GM23338 (cell line): ENCODE results near the gene RCSD1. TPM values are rescaled to one million over a fixed set of nuclear protein-coding genes. Genes with fewer than 3 reads are reported as not detected.

Experiments used
- ATAC-seq: fragments of 200-7000 bp; cut with Tn5 transposase; 3 replicates; pipeline ENCODE4 v1.9.1; 2020
- DNase-seq: peaks from one replicate; pipeline ENCODE4 v3.0.0-alpha.2; 2015; ENCODE audit warnings: low spot score
- H2AFZ ChIP-seq: fragments of 200-600 bp; sonication (generic); 2 replicates; pipeline ENCODE4 v1.8.0; 2016; ENCODE audit warnings: antibody characterized with exemption, mild to moderate bottlenecking, moderate library complexity
- H3F3A ChIP-seq: fragments of 200-600 bp; sonication (generic); replicated peaks from 2 replicates; pipeline ENCODE4 v1.8.0; 2017; ENCODE audit warnings: antibody characterized with exemption, mixed run types, low read depth
- H3K27ac ChIP-seq: fragments of 200-600 bp; sonication (generic); 2 replicates; pipeline ENCODE4 v1.6.1; 2016; ENCODE audit warnings: low read depth
- H3K27me3 ChIP-seq: fragments of 200-600 bp; sonication (generic); 2 replicates; pipeline ENCODE4 v1.8.0; 2016; ENCODE audit warnings: mild to moderate bottlenecking, mixed run types, moderate library complexity; ENCODE audit not compliant: insufficient read depth
- H3K36me3 ChIP-seq: fragments of 200-600 bp; sonication (generic); 2 replicates; pipeline ENCODE4 v1.8.0; 2016; ENCODE audit warnings: mild to moderate bottlenecking; ENCODE audit not compliant: insufficient read depth
- H3K4me1 ChIP-seq: fragments of 200-600 bp; sonication (generic); 2 replicates; pipeline ENCODE4 v1.8.0; 2016; ENCODE audit warnings: mild to moderate bottlenecking, moderate library complexity; ENCODE audit not compliant: insufficient read depth
- H3K4me2 ChIP-seq: fragments of 200-600 bp; sonication (generic); 2 replicates; pipeline ENCODE4 v1.7.1; 2017; ENCODE audit warnings: mixed run types
- H3K4me3 ChIP-seq: fragments of 200-600 bp; sonication (generic); 2 replicates; pipeline ENCODE4 v1.6.1; 2016; ENCODE audit warnings: mixed run types
- H3K79me2 ChIP-seq: fragments of 200-600 bp; sonication (generic); replicated peaks from 2 replicates; pipeline ENCODE4 v1.8.0; 2017; ENCODE audit warnings: mild to moderate bottlenecking; ENCODE audit not compliant: insufficient read depth
- H3K9me2 ChIP-seq: fragments of 200-600 bp; sonication (generic); 2 replicates; pipeline ENCODE4 v1.8.0; 2017; ENCODE audit not compliant: insufficient read depth
- H4K20me1 ChIP-seq: fragments of 200-600 bp; sonication (generic); replicated peaks from 2 replicates; pipeline ENCODE4 v1.8.0; 2017; ENCODE audit warnings: mild to moderate bottlenecking; ENCODE audit not compliant: insufficient read depth
- H3K27ac Mint-ChIP-seq: 2 replicates; pipeline ENCODE4 v1.8.0; 2020; ENCODE audit warnings: inconsistent platforms, mild to moderate bottlenecking, moderate library complexity, mixed read lengths
- H3K27me3 Mint-ChIP-seq: 3 replicates; pipeline ENCODE4 v1.8.0; 2022; ENCODE audit warnings: low read depth, mild to moderate bottlenecking, moderate library complexity, mixed read lengths, inconsistent platforms; ENCODE audit not compliant: insufficient read depth, poor library complexity
- H3K36me3 Mint-ChIP-seq: 3 replicates; pipeline ENCODE4 v1.8.0; 2021; ENCODE audit warnings: low read depth, mild to moderate bottlenecking, inconsistent platforms, moderate library complexity, mixed read lengths
- H3K4me1 Mint-ChIP-seq: 3 replicates; pipeline ENCODE4 v1.8.0; 2020; ENCODE audit warnings: mild to moderate bottlenecking, inconsistent platforms, mixed read lengths
- H3K4me3 Mint-ChIP-seq: 3 replicates; pipeline ENCODE4 v1.8.0; 2021; ENCODE audit warnings: moderate library complexity, mild to moderate bottlenecking, inconsistent platforms, mixed read lengths
- H3K9me3 Mint-ChIP-seq: 3 replicates; pipeline ENCODE4 v1.8.0; 2020; ENCODE audit warnings: moderate library complexity, mild to moderate bottlenecking, inconsistent platforms, mixed read lengths
- CREB1 ChIP-seq: fragments of 250-450 bp; sonication (Bioruptor Pico); IDR thresholded peaks from 2 replicates; pipeline ENCODE4 v1.5.0; 2020; ENCODE audit warnings: low read depth, mild to moderate bottlenecking, moderate library complexity
- EZH2 ChIP-seq: fragments of 200-600 bp; sonication (generic); IDR thresholded peaks from one replicate; pipeline ENCODE4 v1.8.0; 2017; ENCODE audit warnings: antibody characterized with exemption, mild to moderate bottlenecking, low read depth; ENCODE audit not compliant: unreplicated experiment
- EZH2phosphoT487 ChIP-seq: fragments of 200-600 bp; sonication (generic); IDR thresholded peaks from one replicate; pipeline ENCODE4 v1.8.1; 2018; ENCODE audit warnings: antibody characterized with exemption; ENCODE audit not compliant: unreplicated experiment
- JUNB ChIP-seq: IDR thresholded peaks from one replicate; pipeline ENCODE4 v1.6.1; 2016; ENCODE audit warnings: antibody characterized with exemption; ENCODE audit not compliant: unreplicated experiment
- NANOG ChIP-seq: IDR thresholded peaks from 2 replicates; pipeline ENCODE4 v1.6.1; 2016; ENCODE audit warnings: antibody characterized with exemption, borderline replicate concordance
- POLR2AphosphoS5 ChIP-seq: IDR thresholded peaks from 2 replicates; pipeline ENCODE4 v1.6.1; 2016; ENCODE audit warnings: antibody characterized with exemption, low read depth
- STAT1 ChIP-seq: IDR thresholded peaks from one replicate; pipeline ENCODE4 v1.6.1; 2016; ENCODE audit warnings: antibody characterized with exemption; ENCODE audit not compliant: unreplicated experiment
- ZNF114 ChIP-seq: fragments of 250-450 bp; sonication (Bioruptor Pico); IDR thresholded peaks from 2 replicates; pipeline ENCODE4 v1.5.0; 2020; ENCODE audit warnings: mild to moderate bottlenecking, moderate library complexity
- ZNF331 ChIP-seq: fragments of 250-450 bp; sonication (Bioruptor Pico); IDR thresholded peaks from 2 replicates; pipeline ENCODE4 v1.5.0; 2020; ENCODE audit warnings: low read depth, mild to moderate bottlenecking, moderate library complexity
- polyA plus RNA-seq: library from polyadenylated mRNA; unstranded; fragments of >200 nt; fragmentation: Nextera tagmentation; extraction: Ambion mirVana; gene quantifications from 2 replicates; pipeline ENCODE4 v1.2.1, GENCODE V29; 2016
- total RNA-seq: library from RNA; depleted of rRNA; stranded (reverse); fragments of >200 nt; shearing (Covaris generic); gene quantifications from 2 replicates; pipeline ENCODE4 v1.2.3, GENCODE V29; 2014
- TF ChIP-seq, protein P1 (sequence below): IDR thresholded peaks from 2 replicates; pipeline ENCODE4 v1.6.1; 2016; ENCODE audit warnings: antibody characterized with exemption
- TF ChIP-seq, protein P2 (sequence below), 2 experiments: fragments of 200-600 bp in 1 of 2; sonication (generic) in 1 of 2; conservative IDR thresholded peaks; 2 replicates each; pipeline versions ENCODE4 v1.5.1 to v1.6.1; 2016 to 2017; ENCODE audit warnings: antibody characterized with exemption in 2 of 2, low read depth in 2 of 2, mild to moderate bottlenecking in 2 of 2, moderate library complexity in 1 of 2
- TF ChIP-seq, protein P3 (sequence below): fragments of 250-450 bp; sonication (Bioruptor Pico); IDR thresholded peaks from 2 replicates; pipeline ENCODE4 v1.5.0; 2020; ENCODE audit warnings: mild to moderate bottlenecking, moderate library complexity
- TF ChIP-seq, protein P4 (sequence below): IDR thresholded peaks from one replicate; pipeline ENCODE4 v1.6.1; 2018; ENCODE audit warnings: antibody characterized with exemption; ENCODE audit not compliant: unreplicated experiment

RCSD1 gene
- total and polyA plus RNA-seq, 2 experiments from 2014 or later: 0.18 to 0.73 TPM

DNA sequence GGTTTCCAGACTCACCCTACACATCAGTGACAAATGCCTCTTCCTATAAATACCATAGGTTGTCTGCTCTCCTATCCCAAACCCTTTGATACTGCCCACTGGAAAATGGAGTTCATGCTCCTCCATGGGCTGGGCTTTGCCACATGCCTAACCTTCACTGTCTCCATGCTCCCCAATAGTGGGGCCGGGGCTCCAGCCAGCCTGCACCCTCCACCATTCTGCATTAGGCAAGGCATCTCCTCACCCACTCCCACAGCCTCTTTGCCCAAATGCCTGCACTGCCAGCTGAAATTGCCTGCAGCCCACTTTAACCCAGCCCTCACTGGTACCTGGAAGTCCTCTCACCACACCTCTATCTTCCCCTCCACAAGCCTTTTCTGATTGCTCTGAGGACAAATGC lies 73.5 kb downstream of the RCSD1 start:
- no peaks in the 10 kb centered on the region for H3K27me3 ChIP-seq
- H3K9me2 ChIP-seq: no peaks in the 10 kb centered on the region; the same call in 1 of the 2 replicates
- no peak overlapping the region for H3K4me3 ChIP-seq
- no peaks in the 10 kb centered on the region for H3K79me2 ChIP-seq
- no peak overlapping the region for H2AFZ ChIP-seq
- no peaks in the 10 kb centered on the region for H3K36me3 Mint-ChIP-seq
- ATAC-seq (no peak), DNase-seq (no peak)
- peaks cover 32% of the 10 kb centered on the region for H3K4me1 ChIP-seq
- no peaks in the 10 kb centered on the region for H4K20me1 ChIP-seq
- no peak overlapping the region for H3K4me2 ChIP-seq
- H3K27ac Mint-ChIP-seq: no peak overlapping the region
- H3K36me3 ChIP-seq: no peaks in the 10 kb centered on the region
- no peak overlapping the region for H3K4me3 Mint-ChIP-seq
- H3K27ac ChIP-seq: no peak overlapping the region
- H3K4me1 Mint-ChIP-seq: peaks cover 44% of the 10 kb centered on the region
- peaks cover 8% of the 10 kb centered on the region for H3K27me3 Mint-ChIP-seq
- H3F3A ChIP-seq: no peaks in the 10 kb centered on the region
- no peaks in the 10 kb centered on the region for H3K9me3 Mint-ChIP-seq
- TF ChIP-seq, protein P1, sequence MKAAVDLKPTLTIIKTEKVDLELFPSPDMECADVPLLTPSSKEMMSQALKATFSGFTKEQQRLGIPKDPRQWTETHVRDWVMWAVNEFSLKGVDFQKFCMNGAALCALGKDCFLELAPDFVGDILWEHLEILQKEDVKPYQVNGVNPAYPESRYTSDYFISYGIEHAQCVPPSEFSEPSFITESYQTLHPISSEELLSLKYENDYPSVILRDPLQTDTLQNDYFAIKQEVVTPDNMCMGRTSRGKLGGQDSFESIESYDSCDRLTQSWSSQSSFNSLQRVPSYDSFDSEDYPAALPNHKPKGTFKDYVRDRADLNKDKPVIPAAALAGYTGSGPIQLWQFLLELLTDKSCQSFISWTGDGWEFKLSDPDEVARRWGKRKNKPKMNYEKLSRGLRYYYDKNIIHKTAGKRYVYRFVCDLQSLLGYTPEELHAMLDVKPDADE: no peak
- TF ChIP-seq, protein P2, sequence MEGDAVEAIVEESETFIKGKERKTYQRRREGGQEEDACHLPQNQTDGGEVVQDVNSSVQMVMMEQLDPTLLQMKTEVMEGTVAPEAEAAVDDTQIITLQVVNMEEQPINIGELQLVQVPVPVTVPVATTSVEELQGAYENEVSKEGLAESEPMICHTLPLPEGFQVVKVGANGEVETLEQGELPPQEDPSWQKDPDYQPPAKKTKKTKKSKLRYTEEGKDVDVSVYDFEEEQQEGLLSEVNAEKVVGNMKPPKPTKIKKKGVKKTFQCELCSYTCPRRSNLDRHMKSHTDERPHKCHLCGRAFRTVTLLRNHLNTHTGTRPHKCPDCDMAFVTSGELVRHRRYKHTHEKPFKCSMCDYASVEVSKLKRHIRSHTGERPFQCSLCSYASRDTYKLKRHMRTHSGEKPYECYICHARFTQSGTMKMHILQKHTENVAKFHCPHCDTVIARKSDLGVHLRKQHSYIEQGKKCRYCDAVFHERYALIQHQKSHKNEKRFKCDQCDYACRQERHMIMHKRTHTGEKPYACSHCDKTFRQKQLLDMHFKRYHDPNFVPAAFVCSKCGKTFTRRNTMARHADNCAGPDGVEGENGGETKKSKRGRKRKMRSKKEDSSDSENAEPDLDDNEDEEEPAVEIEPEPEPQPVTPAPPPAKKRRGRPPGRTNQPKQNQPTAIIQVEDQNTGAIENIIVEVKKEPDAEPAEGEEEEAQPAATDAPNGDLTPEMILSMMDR (conservative IDR thresholded peaks at IDR 0.05; ENCODE audit: low read depth in 2 of 2): no peak
- TF ChIP-seq, protein P3, sequence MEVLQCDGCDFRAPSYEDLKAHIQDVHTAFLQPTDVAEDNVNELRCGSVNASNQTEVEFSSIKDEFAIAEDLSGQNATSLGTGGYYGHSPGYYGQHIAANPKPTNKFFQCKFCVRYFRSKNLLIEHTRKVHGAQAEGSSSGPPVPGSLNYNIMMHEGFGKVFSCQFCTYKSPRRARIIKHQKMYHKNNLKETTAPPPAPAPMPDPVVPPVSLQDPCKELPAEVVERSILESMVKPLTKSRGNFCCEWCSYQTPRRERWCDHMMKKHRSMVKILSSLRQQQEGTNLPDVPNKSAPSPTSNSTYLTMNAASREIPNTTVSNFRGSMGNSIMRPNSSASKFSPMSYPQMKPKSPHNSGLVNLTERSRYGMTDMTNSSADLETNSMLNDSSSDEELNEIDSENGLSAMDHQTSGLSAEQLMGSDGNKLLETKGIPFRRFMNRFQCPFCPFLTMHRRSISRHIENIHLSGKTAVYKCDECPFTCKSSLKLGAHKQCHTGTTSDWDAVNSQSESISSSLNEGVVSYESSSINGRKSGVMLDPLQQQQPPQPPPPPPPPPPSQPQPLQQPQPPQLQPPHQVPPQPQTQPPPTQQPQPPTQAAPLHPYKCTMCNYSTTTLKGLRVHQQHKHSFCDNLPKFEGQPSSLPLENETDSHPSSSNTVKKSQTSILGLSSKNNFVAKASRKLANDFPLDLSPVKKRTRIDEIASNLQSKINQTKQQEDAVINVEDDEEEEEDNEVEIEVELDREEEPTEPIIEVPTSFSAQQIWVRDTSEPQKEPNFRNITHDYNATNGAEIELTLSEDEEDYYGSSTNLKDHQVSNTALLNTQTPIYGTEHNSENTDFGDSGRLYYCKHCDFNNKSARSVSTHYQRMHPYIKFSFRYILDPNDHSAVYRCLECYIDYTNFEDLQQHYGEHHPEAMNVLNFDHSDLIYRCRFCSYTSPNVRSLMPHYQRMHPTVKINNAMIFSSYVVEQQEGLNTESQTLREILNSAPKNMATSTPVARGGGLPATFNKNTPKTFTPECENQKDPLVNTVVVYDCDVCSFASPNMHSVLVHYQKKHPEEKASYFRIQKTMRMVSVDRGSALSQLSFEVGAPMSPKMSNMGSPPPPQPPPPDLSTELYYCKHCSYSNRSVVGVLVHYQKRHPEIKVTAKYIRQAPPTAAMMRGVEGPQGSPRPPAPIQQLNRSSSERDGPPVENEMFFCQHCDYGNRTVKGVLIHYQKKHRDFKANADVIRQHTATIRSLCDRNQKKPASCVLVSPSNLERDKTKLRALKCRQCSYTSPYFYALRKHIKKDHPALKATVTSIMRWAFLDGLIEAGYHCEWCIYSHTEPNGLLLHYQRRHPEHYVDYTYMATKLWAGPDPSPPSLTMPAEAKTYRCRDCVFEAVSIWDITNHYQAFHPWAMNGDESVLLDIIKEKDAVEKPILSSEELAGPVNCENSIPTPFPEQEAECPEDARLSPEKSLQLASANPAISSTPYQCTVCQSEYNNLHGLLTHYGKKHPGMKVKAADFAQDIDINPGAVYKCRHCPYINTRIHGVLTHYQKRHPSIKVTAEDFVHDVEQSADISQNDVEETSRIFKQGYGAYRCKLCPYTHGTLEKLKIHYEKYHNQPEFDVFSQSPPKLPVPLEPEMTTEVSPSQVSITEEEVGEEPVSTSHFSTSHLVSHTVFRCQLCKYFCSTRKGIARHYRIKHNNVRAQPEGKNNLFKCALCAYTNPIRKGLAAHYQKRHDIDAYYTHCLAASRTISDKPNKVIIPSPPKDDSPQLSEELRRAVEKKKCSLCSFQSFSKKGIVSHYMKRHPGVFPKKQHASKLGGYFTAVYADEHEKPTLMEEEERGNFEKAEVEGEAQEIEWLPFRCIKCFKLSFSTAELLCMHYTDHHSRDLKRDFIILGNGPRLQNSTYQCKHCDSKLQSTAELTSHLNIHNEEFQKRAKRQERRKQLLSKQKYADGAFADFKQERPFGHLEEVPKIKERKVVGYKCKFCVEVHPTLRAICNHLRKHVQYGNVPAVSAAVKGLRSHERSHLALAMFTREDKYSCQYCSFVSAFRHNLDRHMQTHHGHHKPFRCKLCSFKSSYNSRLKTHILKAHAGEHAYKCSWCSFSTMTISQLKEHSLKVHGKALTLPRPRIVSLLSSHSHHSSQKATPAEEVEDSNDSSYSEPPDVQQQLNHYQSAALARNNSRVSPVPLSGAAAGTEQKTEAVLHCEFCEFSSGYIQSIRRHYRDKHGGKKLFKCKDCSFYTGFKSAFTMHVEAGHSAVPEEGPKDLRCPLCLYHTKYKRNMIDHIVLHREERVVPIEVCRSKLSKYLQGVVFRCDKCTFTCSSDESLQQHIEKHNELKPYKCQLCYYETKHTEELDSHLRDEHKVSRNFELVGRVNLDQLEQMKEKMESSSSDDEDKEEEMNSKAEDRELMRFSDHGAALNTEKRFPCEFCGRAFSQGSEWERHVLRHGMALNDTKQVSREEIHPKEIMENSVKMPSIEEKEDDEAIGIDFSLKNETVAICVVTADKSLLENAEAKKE (CRISPR knock-in tag): no peak
- TF ChIP-seq CREB1 (CRISPR knock-in tag): no peak
- no peak for TF ChIP-seq ZNF114 (CRISPR knock-in tag)
- TF ChIP-seq ZNF331: no peak
- TF ChIP-seq JUNB: no peak
- TF ChIP-seq STAT1: no peak
- TF ChIP-seq EZH2phosphoT487: no peak
- no peak for TF ChIP-seq NANOG
- TF ChIP-seq POLR2AphosphoS5: no peak
- TF ChIP-seq EZH2: no peak
- TF ChIP-seq, protein P4, sequence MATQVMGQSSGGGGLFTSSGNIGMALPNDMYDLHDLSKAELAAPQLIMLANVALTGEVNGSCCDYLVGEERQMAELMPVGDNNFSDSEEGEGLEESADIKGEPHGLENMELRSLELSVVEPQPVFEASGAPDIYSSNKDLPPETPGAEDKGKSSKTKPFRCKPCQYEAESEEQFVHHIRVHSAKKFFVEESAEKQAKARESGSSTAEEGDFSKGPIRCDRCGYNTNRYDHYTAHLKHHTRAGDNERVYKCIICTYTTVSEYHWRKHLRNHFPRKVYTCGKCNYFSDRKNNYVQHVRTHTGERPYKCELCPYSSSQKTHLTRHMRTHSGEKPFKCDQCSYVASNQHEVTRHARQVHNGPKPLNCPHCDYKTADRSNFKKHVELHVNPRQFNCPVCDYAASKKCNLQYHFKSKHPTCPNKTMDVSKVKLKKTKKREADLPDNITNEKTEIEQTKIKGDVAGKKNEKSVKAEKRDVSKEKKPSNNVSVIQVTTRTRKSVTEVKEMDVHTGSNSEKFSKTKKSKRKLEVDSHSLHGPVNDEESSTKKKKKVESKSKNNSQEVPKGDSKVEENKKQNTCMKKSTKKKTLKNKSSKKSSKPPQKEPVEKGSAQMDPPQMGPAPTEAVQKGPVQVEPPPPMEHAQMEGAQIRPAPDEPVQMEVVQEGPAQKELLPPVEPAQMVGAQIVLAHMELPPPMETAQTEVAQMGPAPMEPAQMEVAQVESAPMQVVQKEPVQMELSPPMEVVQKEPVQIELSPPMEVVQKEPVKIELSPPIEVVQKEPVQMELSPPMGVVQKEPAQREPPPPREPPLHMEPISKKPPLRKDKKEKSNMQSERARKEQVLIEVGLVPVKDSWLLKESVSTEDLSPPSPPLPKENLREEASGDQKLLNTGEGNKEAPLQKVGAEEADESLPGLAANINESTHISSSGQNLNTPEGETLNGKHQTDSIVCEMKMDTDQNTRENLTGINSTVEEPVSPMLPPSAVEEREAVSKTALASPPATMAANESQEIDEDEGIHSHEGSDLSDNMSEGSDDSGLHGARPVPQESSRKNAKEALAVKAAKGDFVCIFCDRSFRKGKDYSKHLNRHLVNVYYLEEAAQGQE: no peak
